ENCODE results near the gene SPECC1L.

- TF ChIP-seq POLR2A (IDR thresholded peaks at IDR 0.05; ENCODE audit: low read depth) (peak; percentile 90), CTCF (IDR thresholded peaks at IDR 0.05) (peak in 2 of 3 experiments; percentile 10 to 30)
Observed at GRCh38 chr22:24270556-24271385, at the start of gene SPECC1L.
